ENCODE results near the gene ZDHHC3. TPM values are rescaled to one million over a fixed set of nuclear protein-coding genes. Genes with fewer than 3 reads are reported as not detected.
A peak's percentile ranks its signal among the peaks of the same experiment; 100 is the strongest.
"Not testable (repeated sequence)": the region's sequence is repeated elsewhere in the genome, so short reads cannot be mapped to it uniquely, and the experiment has no call there.

Gene ZDHHC3
- polyA plus RNA-seq, 1 donor: 77.2 TPM

- no CpG with 5 or more reads among the region's 14 CpGs for WGBS (ENCODE audit: insufficient coverage, low lambda C conversion rate)
- DNase-seq; H3K4me3 ChIP-seq (ENCODE audit: low read length); H3K4me1 ChIP-seq (ENCODE audit: control insufficient read depth, insufficient read depth, low read length); H3K9me3 ChIP-seq (ENCODE audit: control insufficient read depth, low read depth, low read length); H3K27ac ChIP-seq (ENCODE audit: low read length); H3K27me3 ChIP-seq (ENCODE audit: control insufficient read depth, insufficient read depth, low read length): not testable (repeated sequence)
- peaks cover 26% of the 10 kb centered on the region for H3K36me3 ChIP-seq (ENCODE audit: control insufficient read depth, insufficient read depth, low read length)
Measured at GRCh38 chr3:44986330-44986729, 10.4 kb upstream of the ZDHHC3 start.

- no peaks in the 10 kb centered on the region for H3K4me1 ChIP-seq (ENCODE audit: control insufficient read depth, insufficient read depth, low read length)
- peaks cover 6% of the 10 kb centered on the region for H3K36me3 ChIP-seq (ENCODE audit: control insufficient read depth, insufficient read depth, low read length)
- no CpG with 5 or more reads among the region's 2 CpGs for WGBS (ENCODE audit: insufficient coverage, low lambda C conversion rate)
- peaks cover 4% of the 10 kb centered on the region for H3K9me3 ChIP-seq (ENCODE audit: control insufficient read depth, low read depth, low read length)
- DNase-seq: no peak
- no peaks in the 10 kb centered on the region for H3K27me3 ChIP-seq (ENCODE audit: control insufficient read depth, insufficient read depth, low read length)
- no peak overlapping the region for H3K27ac ChIP-seq (ENCODE audit: low read length)
- H3K4me3 ChIP-seq (ENCODE audit: low read length): no peak overlapping the region
Measured at GRCh38 chr3:44984335-44984734, 8.4 kb upstream of the ZDHHC3 start.

DNA sequence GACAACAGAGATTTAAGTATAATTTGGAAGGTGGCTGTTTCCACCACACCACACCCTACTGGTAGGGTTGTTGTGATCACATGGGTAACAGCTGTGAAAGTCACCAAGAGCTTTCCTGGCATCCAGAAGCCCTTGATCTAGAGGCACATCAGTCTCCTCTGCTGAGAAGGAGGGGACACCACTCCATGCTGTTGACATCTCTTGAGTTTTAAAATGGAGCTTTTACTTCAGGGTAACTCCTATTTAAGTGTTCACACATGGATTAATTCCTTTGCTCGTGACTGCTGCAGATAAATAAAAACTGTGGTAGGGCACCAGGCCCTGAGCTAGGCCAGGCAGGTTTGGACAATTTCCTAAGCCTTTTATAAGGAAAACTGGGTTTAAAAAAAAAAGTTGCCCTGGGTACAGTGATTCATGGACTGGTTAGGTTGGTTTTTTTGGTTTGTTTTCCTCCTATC, 7.5 kb upstream of the ZDHHC3 start:
- peaks cover 4% of the 10 kb centered on the region for H3K9me3 ChIP-seq (ENCODE audit: control insufficient read depth, low read depth, low read length)
- DNase-seq: no peak
- no peaks in the 10 kb centered on the region for H3K4me1 ChIP-seq (ENCODE audit: control insufficient read depth, insufficient read depth, low read length)
- WGBS (ENCODE audit: insufficient coverage, low lambda C conversion rate): no CpG with 5 or more reads among the region's 1 CpG
- no peaks in the 10 kb centered on the region for H3K27me3 ChIP-seq (ENCODE audit: control insufficient read depth, insufficient read depth, low read length)
- H3K36me3 ChIP-seq (ENCODE audit: control insufficient read depth, insufficient read depth, low read length): peaks cover 2% of the 10 kb centered on the region
- no peak overlapping the region for H3K4me3 ChIP-seq (ENCODE audit: low read length)
- no peak overlapping the region for H3K27ac ChIP-seq (ENCODE audit: low read length)

GRCh38 chr3:44982817-44983216, 6.8 kb upstream of the ZDHHC3 start:
- H3K9me3 ChIP-seq (ENCODE audit: control insufficient read depth, low read depth, low read length): peaks cover 4% of the 10 kb centered on the region
- H3K4me1 ChIP-seq (ENCODE audit: control insufficient read depth, insufficient read depth, low read length): no peaks in the 10 kb centered on the region
- peaks cover 2% of the 10 kb centered on the region for H3K36me3 ChIP-seq (ENCODE audit: control insufficient read depth, insufficient read depth, low read length)
- DNase-seq: no peak
- no peak overlapping the region for H3K4me3 ChIP-seq (ENCODE audit: low read length)
- no CpG with 5 or more reads among the region's 3 CpGs for WGBS (ENCODE audit: insufficient coverage, low lambda C conversion rate)
- no peak overlapping the region for H3K27ac ChIP-seq (ENCODE audit: low read length)
- no peaks in the 10 kb centered on the region for H3K27me3 ChIP-seq (ENCODE audit: control insufficient read depth, insufficient read depth, low read length)

DNA sequence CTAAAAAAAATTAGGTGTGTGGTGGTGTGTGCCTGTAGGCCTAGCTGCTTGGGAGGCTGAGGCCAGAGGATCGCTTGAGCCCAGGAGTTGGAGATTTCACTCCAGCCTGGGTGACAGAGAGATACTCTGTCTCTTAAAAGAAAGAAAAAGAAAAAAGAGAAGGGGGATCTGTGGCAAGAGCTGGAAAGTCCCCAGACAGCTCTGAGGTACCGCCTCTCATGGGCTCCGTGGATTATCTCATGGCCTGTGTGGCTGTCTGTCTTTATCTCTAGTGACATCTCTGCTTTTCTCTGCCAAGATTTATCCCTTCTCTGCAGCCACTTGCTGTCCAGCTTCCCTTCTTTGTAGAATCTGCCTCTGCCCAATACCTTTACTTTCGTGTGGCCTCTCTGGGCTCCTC, 5.8 kb upstream of the ZDHHC3 start:
- WGBS (ENCODE audit: insufficient coverage, low lambda C conversion rate): 100% methylated on average over 1 of the region's 4 CpGs
- Histone ChIP-seq H3K27ac (ENCODE audit: low read length) (no peak overlapping the region), H3K27me3 (ENCODE audit: control insufficient read depth, insufficient read depth, low read length) (no peaks in the 10 kb centered on the region), H3K36me3 (ENCODE audit: control insufficient read depth, insufficient read depth, low read length) (peaks cover 2% of the 10 kb centered on the region), H3K9me3 (ENCODE audit: control insufficient read depth, low read depth, low read length) (peaks cover 4% of the 10 kb centered on the region), H3K4me1 (ENCODE audit: control insufficient read depth, insufficient read depth, low read length) (peaks cover 7% of the 10 kb centered on the region), H3K4me3 (ENCODE audit: low read length) (no peak overlapping the region)
- no peak for DNase-seq

DNA sequence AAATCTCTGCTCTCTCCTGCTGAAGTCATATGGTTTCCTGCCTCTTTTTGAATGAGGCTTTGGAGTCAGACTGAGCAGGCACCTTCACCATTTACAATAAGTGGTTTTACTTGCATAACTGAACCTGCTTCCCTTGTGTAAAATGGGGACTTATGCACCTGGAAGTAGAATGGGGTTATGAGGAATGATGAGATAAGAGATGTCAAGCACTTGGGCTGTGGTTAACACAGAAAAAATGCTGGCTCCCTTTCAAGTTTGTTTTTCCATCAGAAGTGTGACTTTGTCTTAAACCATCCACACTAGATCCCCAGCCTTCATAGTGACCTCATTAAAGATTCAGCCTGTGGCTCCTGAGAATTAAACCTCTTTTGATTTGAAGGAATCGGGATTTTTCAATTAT, 5.2 kb upstream of the ZDHHC3 start:
- Histone ChIP-seq H3K36me3 (ENCODE audit: control insufficient read depth, insufficient read depth, low read length) (peaks cover 2% of the 10 kb centered on the region), H3K27me3 (ENCODE audit: control insufficient read depth, insufficient read depth, low read length) (no peaks in the 10 kb centered on the region), H3K4me1 (ENCODE audit: control insufficient read depth, insufficient read depth, low read length) (peaks cover 7% of the 10 kb centered on the region), H3K9me3 (ENCODE audit: control insufficient read depth, low read depth, low read length) (peaks cover under 1% of the 10 kb centered on the region), H3K4me3 (ENCODE audit: low read length) (no peak overlapping the region), H3K27ac (ENCODE audit: low read length) (no peak overlapping the region)
- no peak for DNase-seq
- WGBS (ENCODE audit: insufficient coverage, low lambda C conversion rate): no CpG with 5 or more reads among the region's 1 CpG

DNA sequence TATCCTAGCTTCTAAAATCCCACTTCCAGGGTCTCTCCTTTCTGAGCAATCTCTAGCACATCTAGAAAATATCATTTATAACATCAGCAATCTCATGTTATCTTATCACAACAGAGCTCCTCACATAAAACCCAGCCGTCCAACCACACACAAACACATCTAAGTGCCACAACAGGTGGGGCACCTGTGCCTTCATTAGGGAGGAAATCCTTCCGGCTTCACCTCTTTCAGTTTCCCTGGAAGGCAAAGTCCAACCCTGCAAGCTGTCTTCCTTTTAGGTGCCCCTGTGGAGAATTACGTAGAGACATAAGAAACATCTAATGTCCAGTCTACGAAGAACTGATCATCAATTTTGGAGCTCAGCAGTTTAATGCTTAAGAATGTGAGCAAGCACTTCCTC, 1.6 kb downstream of the ZDHHC3 start:
- Histone ChIP-seq H3K27me3 (ENCODE audit: control insufficient read depth, insufficient read depth, low read length) (no peaks in the 10 kb centered on the region), H3K27ac (ENCODE audit: low read length) (peak overlapping the region; percentile 95), H3K9me3 (ENCODE audit: control insufficient read depth, low read depth, low read length) (no peaks in the 10 kb centered on the region), H3K4me1 (ENCODE audit: control insufficient read depth, insufficient read depth, low read length) (peaks cover 45% of the 10 kb centered on the region), H3K36me3 (ENCODE audit: control insufficient read depth, insufficient read depth, low read length) (peaks cover 2% of the 10 kb centered on the region), H3K4me3 (ENCODE audit: low read length) (peak overlapping the region; percentile 98)
- DNase-seq: peak; percentile 68 to 88
- no CpG with 5 or more reads among the region's 4 CpGs for WGBS (ENCODE audit: insufficient coverage, low lambda C conversion rate)

DNA sequence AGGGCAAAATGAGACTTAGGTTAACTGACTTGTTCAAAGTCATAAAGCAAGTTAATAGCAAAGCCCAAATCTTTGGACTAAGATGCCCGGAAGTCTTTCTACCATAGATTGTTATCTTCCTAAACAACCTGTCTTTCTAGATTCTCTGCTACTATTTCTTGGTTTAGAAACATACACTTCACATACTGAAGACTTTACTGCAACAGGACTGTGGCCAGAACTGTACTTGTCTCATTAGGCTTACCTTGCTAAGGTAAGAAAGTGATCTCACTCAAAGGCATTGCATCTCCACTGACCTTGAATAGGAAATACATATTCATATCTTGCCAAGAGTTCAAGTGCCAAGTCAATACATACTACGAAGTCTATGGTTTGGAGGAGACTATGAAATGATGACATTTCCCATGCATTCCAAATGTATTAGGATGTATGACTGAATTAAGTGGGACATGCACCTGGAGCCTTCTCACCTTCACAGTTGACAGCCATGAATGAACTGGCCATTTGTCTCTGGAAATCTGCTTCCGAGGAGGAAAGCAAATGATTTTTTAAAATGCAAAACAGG, 5.0 kb downstream of the ZDHHC3 start:
- no CpG with 5 or more reads among the region's 3 CpGs for WGBS (ENCODE audit: insufficient coverage, low lambda C conversion rate)
- no peaks in the 10 kb centered on the region for H3K27me3 ChIP-seq (ENCODE audit: control insufficient read depth, insufficient read depth, low read length)
- H3K27ac ChIP-seq (ENCODE audit: low read length): peak overlapping the region; percentile 51
- peak; percentile 31 to 65 for DNase-seq
- H3K9me3 ChIP-seq (ENCODE audit: control insufficient read depth, low read depth, low read length): no peaks in the 10 kb centered on the region
- peaks cover 7% of the 10 kb centered on the region for H3K36me3 ChIP-seq (ENCODE audit: control insufficient read depth, insufficient read depth, low read length)
- peaks cover 43% of the 10 kb centered on the region for H3K4me1 ChIP-seq (ENCODE audit: control insufficient read depth, insufficient read depth, low read length)
- no peak overlapping the region for H3K4me3 ChIP-seq (ENCODE audit: low read length)

- H3K27ac ChIP-seq (ENCODE audit: low read length): no peak overlapping the region
Measured at GRCh38 chr3:44969828-44970179, 6.2 kb downstream of the ZDHHC3 start.

DNA sequence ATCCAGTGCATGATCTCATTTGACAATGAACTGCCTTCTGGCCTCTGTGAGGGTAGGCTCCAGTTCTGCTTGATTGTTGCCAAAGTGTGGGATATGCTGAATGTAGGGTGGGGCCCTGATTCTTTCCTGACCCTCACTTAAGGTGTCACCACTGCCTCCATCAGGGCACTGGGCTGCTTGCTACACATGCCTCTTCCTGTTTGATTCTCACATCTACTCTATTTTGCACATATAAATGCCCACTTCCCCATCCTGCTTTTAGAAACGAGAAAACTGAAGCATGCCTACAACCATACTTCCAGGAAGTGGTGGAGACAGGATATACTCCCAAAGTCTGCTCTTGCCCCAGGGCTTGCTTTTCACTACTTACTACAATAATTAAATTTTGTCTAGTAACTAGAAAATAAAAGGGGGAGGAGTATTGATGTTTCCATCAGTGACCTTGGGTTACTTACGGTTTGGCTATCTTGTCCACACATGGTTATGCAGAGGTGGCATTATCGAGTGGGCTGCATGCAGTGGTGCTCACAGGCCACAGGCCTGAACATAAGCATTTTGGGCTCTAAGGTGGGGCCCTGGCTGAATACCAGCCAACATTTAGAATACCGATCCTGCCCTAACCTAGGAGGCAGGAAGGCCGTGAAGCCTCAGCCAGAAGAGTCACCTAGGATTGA, 6.7 kb downstream of the ZDHHC3 start:
- H3K9me3 ChIP-seq (ENCODE audit: control insufficient read depth, low read depth, low read length): no peaks in the 10 kb centered on the region
- H3K27me3 ChIP-seq (ENCODE audit: control insufficient read depth, insufficient read depth, low read length): no peaks in the 10 kb centered on the region
- H3K27ac ChIP-seq (ENCODE audit: low read length): no peak overlapping the region
- no peak overlapping the region for H3K4me3 ChIP-seq (ENCODE audit: low read length)
- peaks cover 7% of the 10 kb centered on the region for H3K36me3 ChIP-seq (ENCODE audit: control insufficient read depth, insufficient read depth, low read length)
- peaks cover 43% of the 10 kb centered on the region for H3K4me1 ChIP-seq (ENCODE audit: control insufficient read depth, insufficient read depth, low read length)
- DNase-seq: no peak
- WGBS (ENCODE audit: insufficient coverage, low lambda C conversion rate): no CpG with 5 or more reads among the region's 5 CpGs

More at GRCh38 chr3:44969828-44970179, 6.2 kb downstream of the ZDHHC3 start:
- Histone ChIP-seq H3K27me3 (ENCODE audit: control insufficient read depth, insufficient read depth, low read length) (no peaks in the 10 kb centered on the region), H3K9me3 (ENCODE audit: control insufficient read depth, low read depth, low read length) (no peaks in the 10 kb centered on the region), H3K36me3 (ENCODE audit: control insufficient read depth, insufficient read depth, low read length) (peaks cover 7% of the 10 kb centered on the region), H3K4me1 (ENCODE audit: control insufficient read depth, insufficient read depth, low read length) (peaks cover 43% of the 10 kb centered on the region), H3K4me3 (ENCODE audit: low read length) (no peak overlapping the region)
- DNase-seq: no peak
- no CpG with 5 or more reads among the region's 2 CpGs for WGBS (ENCODE audit: insufficient coverage, low lambda C conversion rate)

- H3K27me3 ChIP-seq (ENCODE audit: control insufficient read depth, insufficient read depth, low read length): no peaks in the 10 kb centered on the region
- H3K36me3 ChIP-seq (ENCODE audit: control insufficient read depth, insufficient read depth, low read length): peaks cover 7% of the 10 kb centered on the region
- peaks cover 39% of the 10 kb centered on the region for H3K4me1 ChIP-seq (ENCODE audit: control insufficient read depth, insufficient read depth, low read length)
- no peak overlapping the region for H3K27ac ChIP-seq (ENCODE audit: low read length)
- no peaks in the 10 kb centered on the region for H3K9me3 ChIP-seq (ENCODE audit: control insufficient read depth, low read depth, low read length)
- no peak overlapping the region for H3K4me3 ChIP-seq (ENCODE audit: low read length)
- DNase-seq: no peak
- WGBS (ENCODE audit: insufficient coverage, low lambda C conversion rate): no CpG with 5 or more reads among the region's 6 CpGs
Measured at GRCh38 chr3:44968447-44968858, 7.5 kb downstream of the ZDHHC3 start.

Data from large intestine (tissue), 3 donors.